Fibroblast of mammary gland (primary cell): ENCODE data around the gene EFNA5.

ENCODE experiments used
- DNase-seq: peaks from one replicate; pipeline ENCODE4 v3.0.0-alpha.2; 2010; ENCODE audit warnings: low read depth
- H3K4me3 ChIP-seq: 2 replicates; pipeline ENCODE4 v1.5.1; 2011; ENCODE audit warnings: low read depth, mild to moderate bottlenecking, low read length, moderate library complexity; ENCODE audit not compliant: control insufficient read depth
- TF ChIP-seq, protein P1 (sequence below): conservative IDR thresholded peaks from 2 replicates; pipeline ENCODE4 v1.5.1; 2011; ENCODE audit warnings: low read depth, low read length, inconsistent platforms; ENCODE audit not compliant: control insufficient read depth, insufficient read depth

Gene EFNA5

DNA sequence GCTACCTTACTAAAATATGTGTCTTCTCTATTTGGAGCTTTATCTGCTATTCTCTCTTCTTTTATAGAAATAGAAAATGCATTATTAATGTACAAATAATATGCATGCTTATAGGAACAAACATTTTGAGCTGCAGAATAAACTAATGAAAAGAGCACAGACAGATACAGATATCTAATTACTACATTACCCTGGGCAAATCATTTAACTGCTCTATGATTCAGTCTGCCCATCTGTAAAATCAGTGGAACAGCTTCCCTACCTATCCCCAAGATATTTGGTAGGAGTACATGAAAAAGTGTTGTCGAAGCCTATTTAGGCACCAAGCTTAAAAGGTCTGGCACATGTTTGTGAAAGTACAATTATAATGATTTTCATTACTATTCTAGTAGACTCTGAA, 166.3 kb downstream of the EFNA5 start:
- TF ChIP-seq, protein P1, sequence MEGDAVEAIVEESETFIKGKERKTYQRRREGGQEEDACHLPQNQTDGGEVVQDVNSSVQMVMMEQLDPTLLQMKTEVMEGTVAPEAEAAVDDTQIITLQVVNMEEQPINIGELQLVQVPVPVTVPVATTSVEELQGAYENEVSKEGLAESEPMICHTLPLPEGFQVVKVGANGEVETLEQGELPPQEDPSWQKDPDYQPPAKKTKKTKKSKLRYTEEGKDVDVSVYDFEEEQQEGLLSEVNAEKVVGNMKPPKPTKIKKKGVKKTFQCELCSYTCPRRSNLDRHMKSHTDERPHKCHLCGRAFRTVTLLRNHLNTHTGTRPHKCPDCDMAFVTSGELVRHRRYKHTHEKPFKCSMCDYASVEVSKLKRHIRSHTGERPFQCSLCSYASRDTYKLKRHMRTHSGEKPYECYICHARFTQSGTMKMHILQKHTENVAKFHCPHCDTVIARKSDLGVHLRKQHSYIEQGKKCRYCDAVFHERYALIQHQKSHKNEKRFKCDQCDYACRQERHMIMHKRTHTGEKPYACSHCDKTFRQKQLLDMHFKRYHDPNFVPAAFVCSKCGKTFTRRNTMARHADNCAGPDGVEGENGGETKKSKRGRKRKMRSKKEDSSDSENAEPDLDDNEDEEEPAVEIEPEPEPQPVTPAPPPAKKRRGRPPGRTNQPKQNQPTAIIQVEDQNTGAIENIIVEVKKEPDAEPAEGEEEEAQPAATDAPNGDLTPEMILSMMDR = no peak
- DNase-seq = no peak
- H3K4me3 ChIP-seq = no peak overlapping the region

DNA sequence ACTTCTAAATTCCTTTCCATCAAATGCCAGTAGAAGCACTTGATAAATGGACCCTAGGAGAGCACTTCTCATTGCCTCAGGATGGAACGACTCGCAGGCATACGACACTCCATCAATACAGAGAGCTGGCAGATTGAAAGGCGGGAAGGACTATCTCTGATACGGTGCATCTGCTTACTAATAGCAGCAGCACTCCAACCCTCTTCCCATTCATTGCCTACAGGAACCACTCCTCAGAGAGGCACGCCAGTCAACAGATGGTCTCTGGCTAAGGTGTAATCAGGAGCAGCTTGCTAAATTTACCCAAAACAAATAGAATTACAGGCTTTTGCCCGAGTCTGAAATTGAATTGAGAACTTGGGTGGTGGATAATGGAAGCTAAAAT, 168.1 kb downstream of the EFNA5 start:
- H3K4me3 ChIP-seq = no peak overlapping the region
- TF ChIP-seq, protein P1 = no peak
- no peak for DNase-seq

DNA sequence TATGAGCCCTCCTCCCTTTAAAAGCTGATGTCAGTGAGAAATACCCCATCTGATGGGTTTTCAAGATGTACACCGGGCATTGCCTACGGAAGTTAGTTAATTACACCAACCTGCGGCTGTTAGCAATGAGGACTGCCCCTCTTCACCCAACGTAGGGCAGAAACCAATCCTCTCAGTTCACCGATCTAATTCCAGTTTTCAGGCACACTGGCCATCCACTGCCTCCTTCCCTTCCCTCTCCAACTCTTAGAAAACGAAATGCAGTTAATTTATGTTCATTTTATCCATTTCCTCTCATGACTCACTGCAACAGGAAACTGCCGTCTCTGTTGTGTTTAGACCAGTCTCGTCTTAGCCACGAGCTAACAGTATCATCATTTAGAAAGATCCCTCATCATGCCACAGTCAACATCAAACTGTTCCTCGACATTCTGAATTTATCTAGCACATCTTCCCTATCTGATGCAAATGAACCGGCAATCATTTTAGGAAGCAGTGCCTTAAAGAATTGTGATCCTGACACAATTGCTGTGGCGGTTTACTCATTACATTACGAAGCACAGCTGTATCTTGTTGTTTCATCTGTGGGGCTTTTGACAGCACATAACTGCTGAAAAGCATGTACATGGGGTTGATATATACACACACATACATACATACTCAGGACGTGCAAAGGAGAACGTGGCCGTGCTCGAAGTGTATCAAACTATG, 168.6 kb downstream of the EFNA5 start:
- peak; percentile 17 for DNase-seq
- TF ChIP-seq, protein P1 = no peak
- H3K4me3 ChIP-seq = no peak overlapping the region

DNA sequence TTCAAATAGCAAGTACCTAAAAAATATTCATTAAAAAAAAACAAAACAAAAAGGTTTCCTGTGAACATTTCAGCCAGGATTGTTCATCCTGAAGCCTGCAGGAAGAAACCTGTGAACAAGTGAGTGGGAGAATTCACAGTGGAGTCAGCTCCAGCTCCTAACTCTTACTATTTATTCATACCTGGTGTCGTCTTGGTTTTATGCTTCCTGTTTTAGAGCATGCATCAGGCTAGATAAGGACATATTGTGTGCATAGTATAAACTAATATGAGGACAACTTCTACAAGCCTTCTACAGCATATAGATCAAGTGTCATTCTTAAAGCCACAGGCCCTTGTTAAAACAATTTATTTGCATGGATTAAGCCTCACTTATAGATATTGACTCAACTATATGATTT, 169.9 kb downstream of the EFNA5 start:
- TF ChIP-seq, protein P1 = no peak
- no peak for DNase-seq
- no peak overlapping the region for H3K4me3 ChIP-seq

DNA sequence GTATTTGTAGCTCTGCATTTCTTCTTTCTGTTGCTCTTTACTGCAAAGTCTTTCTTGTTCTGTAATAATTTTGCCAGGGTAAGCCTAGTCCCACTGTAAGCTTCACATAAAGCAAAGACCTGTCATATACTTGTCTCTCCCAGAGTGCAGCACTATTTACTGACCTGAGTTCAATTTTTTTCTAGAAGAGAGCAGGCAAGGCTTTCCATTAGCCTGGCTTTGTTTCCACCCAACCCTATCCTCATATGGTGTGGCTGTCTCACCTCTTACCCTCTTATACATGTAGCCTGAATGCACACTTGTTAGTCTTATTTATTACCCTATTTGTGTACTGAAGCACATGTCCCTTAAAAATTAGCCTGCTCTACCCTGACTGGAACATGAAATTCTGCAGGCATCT, 170.4 kb downstream of the EFNA5 start:
- no peak for DNase-seq
- H3K4me3 ChIP-seq = no peak overlapping the region
- TF ChIP-seq, protein P1 = no peak

DNA sequence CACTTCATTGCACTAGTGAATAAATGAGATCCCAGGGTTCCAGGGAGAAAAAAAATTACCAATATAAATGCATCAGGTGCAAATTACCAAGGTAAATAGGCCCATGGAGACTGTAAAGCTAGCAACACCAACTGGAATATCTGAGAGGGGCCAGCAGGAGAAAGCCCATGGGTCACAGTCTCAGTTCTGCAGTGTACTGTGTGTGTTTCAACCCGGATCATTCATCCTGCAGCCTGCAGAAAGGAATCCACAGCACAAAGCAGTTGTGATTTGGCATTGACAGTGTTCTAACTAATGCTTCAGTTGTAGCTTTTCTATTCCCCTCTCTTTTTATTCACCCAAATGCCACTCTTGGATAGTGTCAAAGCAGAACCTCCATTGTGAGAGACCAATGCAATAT, 171.0 kb downstream of the EFNA5 start:
- H3K4me3 ChIP-seq = no peak overlapping the region
- TF ChIP-seq, protein P1 = no peak
- DNase-seq = no peak

DNA sequence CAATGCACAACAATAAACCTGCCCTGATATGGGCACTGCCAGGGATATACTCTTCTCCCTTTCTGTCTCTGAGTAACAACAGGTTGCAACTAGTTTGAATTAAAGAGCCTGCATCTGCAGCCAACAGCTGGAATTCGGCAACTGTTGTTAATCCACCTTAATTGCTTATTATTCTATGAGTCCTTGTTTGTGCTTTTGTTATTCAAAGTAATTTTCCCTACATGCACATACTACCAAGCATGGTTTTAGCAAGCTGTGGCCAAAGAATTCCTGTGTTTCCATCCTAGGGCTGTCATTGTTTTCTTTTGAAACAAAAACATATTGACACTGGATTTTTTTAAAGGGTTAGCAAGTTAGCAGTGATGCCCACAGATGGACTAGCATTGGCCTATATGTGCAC, 171.5 kb downstream of the EFNA5 start:
- no peak for DNase-seq
- H3K4me3 ChIP-seq = no peak overlapping the region
- TF ChIP-seq, protein P1 = no peak
